Psoas muscle (tissue), 8 donors: ENCODE results near the gene RILPL2. TPM values are rescaled to one million over a fixed set of nuclear protein-coding genes. Genes with fewer than 3 reads are reported as not detected.
"Not testable (repeated sequence)": the region's sequence is repeated elsewhere in the genome, so short reads cannot be mapped to it uniquely, and the experiment has no call there.

Source experiments
- ATAC-seq, 4 donors: fragments of 200-7000 bp; cut with Tn5 transposase; one replicate each; pipeline ENCODE4 v1.9.1; 2020; ENCODE audit warnings: moderate library complexity in 3 of 4, mild to moderate bottlenecking in 2 of 4
- DNase-seq, 2 donors: peaks; one replicate each; pipeline ENCODE4 v3.0.0-alpha.2; 2020
- H3K27ac ChIP-seq: fragments of 200-600 bp; one replicate; pipeline ENCODE4 v1.8.0; 2022
- H3K27me3 ChIP-seq, 3 donors: fragments of 200-600 bp in 1 of 3; one replicate each; pipeline versions ENCODE4 v1.6.1 to v1.8.0; 2013 to 2022; ENCODE audit warnings: low read length in 2 of 3, mild to moderate bottlenecking in 2 of 3, moderate library complexity in 1 of 3; ENCODE audit not compliant: insufficient read depth in 3 of 3
- H3K36me3 ChIP-seq, 2 donors: fragments of 200-600 bp in 1 of 2; one replicate each; pipeline versions ENCODE4 v1.6.1 to v1.8.0; 2013 to 2022; ENCODE audit warnings: low read depth in 1 of 2, mild to moderate bottlenecking in 1 of 2, moderate library complexity in 1 of 2; ENCODE audit not compliant: insufficient read depth in 1 of 2
- H3K4me1 ChIP-seq: fragments of 200-600 bp; one replicate; pipeline ENCODE4 v1.8.0; 2022
- H3K4me3 ChIP-seq: fragments of 200-600 bp; one replicate; pipeline ENCODE4 v1.8.0; 2022; ENCODE audit warnings: mild to moderate bottlenecking
- H3K9me3 ChIP-seq: fragments of 200-600 bp; one replicate; pipeline ENCODE4 v1.8.0; 2022
- CTCF ChIP-seq: fragments of 200-600 bp; IDR thresholded peaks from one replicate; pipeline ENCODE4 v1.8.0; 2022; ENCODE audit warnings: antibody characterized with exemption
- WGBS, 3 donors: extraction: QIAGEN DNeasy Blood & Tissue Kit; methylation state at CpG; one replicate each; pipeline versions ENCODE4 v1.1.6 to v1.1.7; 2013; 5-methylcytosine and 5-hydroxymethylcytosine counted together
- intact Hi-C, 2 donors: fragments of 100-400 bp; cut with DNase I; formaldehyde crosslinking; loops; one replicate each; pipeline versions ENCODE4 v1.11.0 to v1.14.2; 2022
- polyA plus RNA-seq, 3 donors: library from polyadenylated mRNA; stranded (reverse); fragments of 200-250 nt; gene quantifications; one replicate each; pipeline ENCODE4 v1.2.3, GENCODE V29; 2013
- total RNA-seq, 4 donors: library from RNA; stranded (reverse); fragmentation: NEBNext Ultra II Directional in 2 of 4; extraction: Animal tissue kit (Norgen Biotek cat#: 25700) in 2 of 4; gene quantifications; one replicate each; pipeline versions ENCODE4 v1.2.1 to v1.2.4, GENCODE V29; 2021 to 2023
- donor health status: healthy with polysubstance abuse.
- donor health status: DM: no; HTN: no; CAD: no; lungs with moderate emphysema.
- donor health status: Bipolar disorder and iron deficiency.
- donor health status: healthy.
- donor health status: DM: yes; HTN: yes; CAD: no.
- donor health status: DM: no; HTN: no; CAD: no.
- donor health status: DM: no; HTN: no; CAD: no.
- donor health status: DM: yes; HTN: yes; CAD: no.

Gene RILPL2
- total and polyA plus RNA-seq, 7 donors: 0.69 to 1.6 (median 1.1) TPM

GRCh38 chr12:123427036-123427769 lies 9.3 kb downstream of the RILPL2 start:
- WGBS, 3 donors: 88 to 93% (median 92%) methylated on average over 8 of the region's 8 CpGs
- no peak for TF ChIP-seq CTCF
- DNase-seq: no peak
- intact Hi-C loops: no loop called here
- ATAC-seq: no peak
- H3K4me1 ChIP-seq: no peaks in the 10 kb centered on the region
- peaks cover 6 to 42% of the 10 kb centered on the region in 2 donors for H3K36me3 ChIP-seq
- no peak overlapping the region for H3K4me3 ChIP-seq
- H3K27me3 ChIP-seq: no peaks in the 10 kb centered on the region
- H3K9me3 ChIP-seq: no peaks in the 10 kb centered on the region
- no peak overlapping the region for H3K27ac ChIP-seq

DNA sequence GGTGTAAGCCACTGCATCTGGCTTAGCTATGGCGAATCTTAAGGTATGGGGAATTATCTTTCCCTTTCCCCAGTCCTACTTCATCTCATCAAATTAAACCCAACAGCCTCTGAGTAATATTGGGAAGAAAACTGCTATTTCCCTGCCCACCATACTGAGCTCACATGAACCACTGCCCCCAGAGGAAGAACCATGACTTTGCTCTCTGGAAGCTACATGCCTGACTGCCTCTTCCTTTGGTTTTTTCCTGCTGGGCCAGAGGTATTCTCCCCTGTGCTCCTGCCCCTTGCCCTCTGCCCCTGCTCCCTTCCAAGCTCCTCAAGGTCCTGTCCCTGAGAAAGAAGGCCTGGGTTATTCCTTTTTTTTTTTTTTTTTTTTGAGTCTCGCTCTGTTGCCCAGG lies 15.2 kb downstream of the RILPL2 start:
- no peak for DNase-seq
- no peak for ATAC-seq
- TF ChIP-seq CTCF: no peak
- intact Hi-C loops: no loop called here
- H3K27ac ChIP-seq: no peak overlapping the region
- H3K9me3 ChIP-seq: no peaks in the 10 kb centered on the region
- no peak overlapping the region for H3K4me3 ChIP-seq
- no peaks in the 10 kb centered on the region for H3K27me3 ChIP-seq
- H3K4me1 ChIP-seq: no peaks in the 10 kb centered on the region
- peaks cover 3 to 19% of the 10 kb centered on the region in 2 donors for H3K36me3 ChIP-seq
- 94 to 98% (median 94%) methylated on average over 1 to 2 of the region's 2 CpGs for WGBS, 3 donors

GRCh38 chr12:123410041-123410412 lies 26.5 kb downstream of the RILPL2 start:
- H3K9me3 ChIP-seq: no peaks in the 10 kb centered on the region
- H3K4me1 ChIP-seq: no peaks in the 10 kb centered on the region
- TF ChIP-seq CTCF: no peak
- H3K4me3 ChIP-seq: no peak overlapping the region
- ATAC-seq: peak in 2 of 4 donors; percentile 20 to 29
- 81 to 83% (median 81%) methylated on average over 5 of the region's 5 CpGs for WGBS, 3 donors
- H3K27ac ChIP-seq: no peak overlapping the region
- intact Hi-C loops: no loop called here
- H3K36me3 ChIP-seq: peaks cover 0 to 59% of the 10 kb centered on the region in 2 donors
- no peaks in the 10 kb centered on the region for H3K27me3 ChIP-seq
- no peak for DNase-seq

GRCh38 chr12:123409284-123410040 lies 27.0 kb downstream of the RILPL2 start:
- ATAC-seq, H3K4me3 ChIP-seq, H3K27me3 ChIP-seq, DNase-seq, H3K9me3 ChIP-seq, intact Hi-C loops, H3K27ac ChIP-seq, H3K4me1 ChIP-seq: not testable (repeated sequence)
- peaks cover 3 to 64% of the 10 kb centered on the region in 2 donors for H3K36me3 ChIP-seq
- WGBS, 3 donors: 80 to 84% (median 84%) methylated on average over 11 of the region's 11 CpGs

DNA sequence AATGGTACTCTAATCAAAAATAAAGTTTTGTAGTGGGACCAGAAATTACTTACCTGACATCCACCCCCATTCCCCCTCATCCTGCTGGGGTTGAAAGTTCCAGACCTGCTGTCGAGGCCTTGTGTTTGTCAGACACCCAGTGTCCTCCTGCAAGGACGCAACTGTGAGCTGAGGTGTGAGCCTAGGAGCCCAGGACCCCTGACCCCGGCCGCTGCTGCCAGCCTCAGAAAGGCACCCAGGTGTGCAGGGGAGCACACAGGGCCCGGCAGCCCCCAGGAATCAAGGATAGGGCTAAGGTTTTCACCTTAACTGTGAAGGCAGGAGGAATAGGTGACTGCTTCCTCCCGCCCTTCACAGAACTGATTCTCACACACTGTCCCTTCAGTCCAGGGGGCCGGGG lies 27.9 kb downstream of the RILPL2 start:
- intact Hi-C loops, H3K27me3 ChIP-seq, H3K4me3 ChIP-seq, DNase-seq, H3K4me1 ChIP-seq, ATAC-seq, H3K27ac ChIP-seq, H3K9me3 ChIP-seq: not testable (repeated sequence)
- 94 to 100% (median 95%) methylated on average over 6 to 7 of the region's 7 CpGs for WGBS, 3 donors
- peaks cover 3 to 73% of the 10 kb centered on the region in 2 donors for H3K36me3 ChIP-seq

DNA sequence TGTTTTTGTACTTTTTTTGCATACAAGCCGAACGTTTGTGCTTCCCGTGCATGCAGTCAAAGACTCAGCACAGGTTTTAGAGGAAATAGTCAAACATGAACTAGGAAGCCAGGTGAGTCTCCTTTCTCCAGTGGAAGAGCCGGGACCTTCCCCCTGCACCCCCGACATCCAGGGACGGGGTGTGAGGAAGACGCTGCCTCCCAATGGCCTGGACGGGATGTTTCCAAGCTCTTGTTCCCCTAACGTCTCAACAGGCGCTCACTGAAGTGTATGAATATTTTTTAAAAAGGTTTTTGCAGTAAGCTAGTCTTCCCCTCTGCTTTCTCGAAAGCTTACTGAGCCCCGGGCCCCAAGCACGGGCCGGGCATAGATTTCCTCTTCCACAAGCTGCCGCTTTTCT lies 28.6 kb downstream of the RILPL2 start:
- H3K4me1 ChIP-seq, ATAC-seq, H3K4me3 ChIP-seq, H3K27ac ChIP-seq, intact Hi-C loops, H3K9me3 ChIP-seq, H3K27me3 ChIP-seq, DNase-seq: not testable (repeated sequence)
- peaks cover 3 to 78% of the 10 kb centered on the region in 2 donors for H3K36me3 ChIP-seq
- WGBS, 3 donors: 68 to 70% (median 68%) methylated on average over 12 to 14 of the region's 15 CpGs

DNA sequence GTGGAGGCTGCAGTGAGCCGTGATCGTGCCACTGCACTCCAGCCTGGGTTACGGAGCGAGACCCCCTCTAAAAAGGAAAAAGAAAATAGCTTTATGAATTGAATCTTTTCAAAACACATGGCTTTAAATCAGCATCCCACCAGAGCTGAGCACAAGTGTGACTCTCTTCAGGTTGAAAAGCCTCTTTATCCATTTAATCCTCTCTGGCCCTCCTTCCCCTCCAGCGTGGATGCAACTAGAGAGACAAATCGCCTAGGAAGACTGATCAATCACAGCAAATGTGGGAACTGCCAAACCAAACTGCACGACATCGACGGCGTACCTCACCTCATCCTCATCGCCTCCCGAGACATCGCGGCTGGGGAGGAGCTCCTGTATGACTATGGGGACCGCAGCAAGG lies 29.2 kb downstream of the RILPL2 start:
- H3K27ac ChIP-seq, H3K4me1 ChIP-seq, DNase-seq, H3K4me3 ChIP-seq, H3K9me3 ChIP-seq, H3K27me3 ChIP-seq, intact Hi-C loops, ATAC-seq: not testable (repeated sequence)
- WGBS, 3 donors: 93 to 95% (median 93%) methylated on average over 9 to 15 of the region's 15 CpGs
- H3K36me3 ChIP-seq: peaks cover 3 to 78% of the 10 kb centered on the region in 2 donors
